Erythroblast (primary cell): ENCODE data around the gene GINS3.

ENCODE experiments used
- GATA1 ChIP-seq: IDR thresholded peaks from 2 replicates; pipeline ENCODE4 v1.6.1; 2011; ENCODE audit warnings: low read depth, mild to moderate bottlenecking, control low read depth, low read length, moderate library complexity
- POLR2A ChIP-seq: IDR thresholded peaks from 2 replicates; pipeline ENCODE4 v1.6.1; 2011; ENCODE audit warnings: mild to moderate bottlenecking, low read length

DNA sequence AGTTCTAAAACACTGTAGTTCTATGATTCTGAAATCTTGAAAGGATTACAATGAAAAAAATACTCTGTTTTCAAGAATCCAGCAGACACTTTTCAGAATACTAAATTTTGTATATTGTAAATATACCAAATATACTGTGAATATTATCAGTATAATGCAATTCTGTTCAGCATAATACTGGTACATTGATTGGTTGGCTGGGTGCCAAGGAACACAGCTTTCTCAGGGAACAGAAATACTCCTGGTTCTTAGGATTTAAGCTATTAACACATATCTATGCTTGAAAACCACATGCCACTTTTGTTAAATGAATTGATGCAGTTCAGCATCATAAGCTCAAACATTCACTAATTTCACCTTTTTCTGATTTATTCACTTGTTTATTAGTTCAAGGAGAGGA, 2.5 kb upstream of the GINS3 start:
- no peak for TF ChIP-seq POLR2A
- TF ChIP-seq GATA1, result no peak
